ENCODE measurements around the gene ANGPTL4. TPM values are rescaled to one million over a fixed set of nuclear protein-coding genes. Genes with fewer than 3 reads are reported as not detected.

The ANGPTL4 gene
- total and polyA plus RNA-seq, 9 of the 15 experiments (the other 6 are each of a cell fraction or from before 2014, with no cell fraction given) = 0.05 to 0.77 (median 0.22) TPM; not detected in 4

- TF ChIP-seq CREB1 (IDR thresholded peaks at IDR 0.05) (no peak), CREB1 (CRISPR knock-in tag; IDR thresholded peaks at IDR 0.05) (peak; percentile 58; the same call in 1 of the 2 replicates), RFX5 (IDR thresholded peaks at IDR 0.05; ENCODE audit: low read depth, low read length) (no peak), NCOA6 (IDR thresholded peaks at IDR 0.05) (peak; percentile 95), TEAD4 (IDR thresholded peaks at IDR 0.05; ENCODE audit: low read length) (peak; percentile 85), TEAD4 (CRISPR knock-in tag; IDR thresholded peaks at IDR 0.05; ENCODE audit: borderline replicate concordance) (0 out of 2 replicates have a peak, but pooled peaks have one; percentile 64), ESRRA (IDR thresholded peaks at IDR 0.05; ENCODE audit: borderline replicate concordance, low read depth) (0 out of 2 replicates have a peak, but pooled peaks have one; percentile 30), IFI16 (CRISPR knock-in tag; IDR thresholded peaks at IDR 0.05) (no peak), PHB (CRISPR knock-in tag; IDR thresholded peaks at IDR 0.05) (no peak), ETS2 (tag; IDR thresholded peaks at IDR 0.05; ENCODE audit: borderline replicate concordance, poor library complexity, severe bottlenecking) (no peak), ZBED1 (IDR thresholded peaks at IDR 0.05) (no peak), ZNF347 (CRISPR knock-in tag; IDR thresholded peaks at IDR 0.05; ENCODE audit: low read depth) (no peak), RBM25 (IDR thresholded peaks at IDR 0.05; ENCODE audit: low read depth, low read length, severe bottlenecking) (peak; percentile 99)
These were observed 21.1 kb upstream of the ANGPTL4 start, which contains the start of gene KANK3 (continued) for GRCh38 chr19:8342684-8343482.
